ENCODE measurements around the gene CDKN2B-AS1. TPM values are rescaled to one million over a fixed set of nuclear protein-coding genes. Genes with fewer than 3 reads are reported as not detected.
A peak's percentile ranks its signal among the peaks of the same experiment; 100 is the strongest.

CDKN2B-AS1 gene
- total and polyA plus RNA-seq, 2 experiments from 2014 or later = 0.14 TPM; not detected in 1

GRCh38 chr9:21988056-21988990 lies 6.3 kb upstream of the CDKN2B-AS1 start (continued):
- TF ChIP-seq REST (IDR thresholded peaks at IDR 0.05; ENCODE audit: unreplicated experiment) (no peak), ETS1 (IDR thresholded peaks at IDR 0.05) (no peak), CREB1 (CRISPR knock-in tag; IDR thresholded peaks at IDR 0.05; ENCODE audit: low read depth) (no peak), EZH2 (IDR thresholded peaks at IDR 0.05; ENCODE audit: low read depth, unreplicated experiment) (no peak)

DNA sequence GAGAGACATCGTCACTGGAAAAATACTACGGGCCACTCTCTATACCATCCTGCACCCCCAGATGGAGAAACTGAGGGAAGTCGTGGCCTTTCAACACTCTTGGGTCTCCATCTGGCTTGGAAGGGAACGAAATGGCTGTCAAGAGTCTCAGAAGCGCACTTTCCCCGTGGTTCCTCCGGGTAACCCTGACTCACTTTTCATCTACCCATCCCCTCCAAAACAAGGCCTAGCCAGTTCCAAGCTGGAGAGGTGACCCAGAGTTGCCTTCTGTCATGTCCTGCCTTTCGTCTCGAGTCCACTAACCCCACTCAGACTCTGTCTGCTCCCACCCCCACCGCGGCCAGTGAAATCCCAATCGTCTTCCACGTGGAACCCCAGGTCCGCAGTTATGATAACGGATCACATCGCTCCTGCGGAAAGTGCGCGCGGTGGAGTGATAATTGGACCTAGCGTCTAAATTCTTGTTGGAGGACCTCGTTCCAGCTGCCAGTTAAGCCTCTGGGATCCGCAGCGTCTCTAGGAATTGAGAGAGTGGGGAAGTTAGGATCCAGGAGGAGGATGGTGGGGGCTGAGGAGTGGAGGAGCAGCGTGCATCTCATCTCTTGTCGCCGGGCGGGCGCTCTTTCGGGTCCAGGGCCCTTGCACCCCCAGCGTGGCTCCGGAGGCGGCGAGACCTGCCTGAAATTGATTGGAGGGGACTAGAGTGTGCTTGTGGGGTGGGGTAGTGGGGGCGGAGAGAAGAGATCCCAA lies 5.0 kb upstream of the CDKN2B-AS1 start:
- peak overlapping the region; percentile 80 for H3K4me2 ChIP-seq
- no peaks in the 10 kb centered on the region for H3K36me3 Mint-ChIP-seq (ENCODE audit: low read depth)
- no peak overlapping the region for H3K27ac Mint-ChIP-seq
- peaks cover 28% of the 10 kb centered on the region for H3K4me1 Mint-ChIP-seq
- DNase-seq (ENCODE audit: low spot score) = peak; percentile 76
- TF ChIP-seq NANOG (IDR thresholded peaks at IDR 0.05; ENCODE audit: borderline replicate concordance) (no peak), EZH2 (IDR thresholded peaks at IDR 0.05; ENCODE audit: low read depth, unreplicated experiment) (peak; percentile 35), EZH2phosphoT487 (IDR thresholded peaks at IDR 0.05; ENCODE audit: unreplicated experiment) (peak; percentile 79)
- H3K36me3 ChIP-seq (ENCODE audit: insufficient read depth) = no peaks in the 10 kb centered on the region
- H3K9me3 Mint-ChIP-seq = 0 out of 3 replicates have a peak, but pooled peaks cover 3% of the 10 kb centered on the region
- peaks cover 97% of the 10 kb centered on the region for H3K27me3 ChIP-seq (ENCODE audit: insufficient read depth)
- peak overlapping the region; percentile 58 for H3K4me3 ChIP-seq
- H3K79me2 ChIP-seq (replicated peaks; ENCODE audit: insufficient read depth) = no peaks in the 10 kb centered on the region
- peak overlapping the region; percentile 49; the same call in 1 of the 2 replicates for H2AFZ ChIP-seq
- H3K9me2 ChIP-seq (ENCODE audit: insufficient read depth) = no peaks in the 10 kb centered on the region
- peaks cover 39% of the 10 kb centered on the region for H3K4me1 ChIP-seq (ENCODE audit: insufficient read depth)
- ATAC-seq = peak; percentile 54
- H3K27ac ChIP-seq (ENCODE audit: low read depth) = no peak overlapping the region
- H3K27me3 Mint-ChIP-seq (ENCODE audit: insufficient read depth, low read depth, poor library complexity) = peaks cover 78% of the 10 kb centered on the region
- H4K20me1 ChIP-seq (replicated peaks; ENCODE audit: insufficient read depth) = peaks cover 24% of the 10 kb centered on the region
- peak overlapping the region; percentile 63 for H3K4me3 Mint-ChIP-seq
- peaks cover 32% of the 10 kb centered on the region for H3F3A ChIP-seq (replicated peaks; ENCODE audit: low read depth)

Measured in GM23338 (cell line).